ENCODE results near the gene CMTM3.
"Not testable (repeated sequence)": the region's sequence is repeated elsewhere in the genome, so short reads cannot be mapped to it uniquely, and the experiment has no call there.

The CMTM3 gene

GRCh38 chr16:66600477-66600876, 4.0 kb upstream of the CMTM3 start:
- Histone ChIP-seq H3K27ac (ENCODE audit: low read length) (no peak overlapping the region), H3K27me3 (ENCODE audit: low read depth, low read length) (no peaks in the 10 kb centered on the region), H3K4me3 (ENCODE audit: low read depth in 1 of 2, low read length in 2 of 2) (no peak overlapping the region), H3K9me3 (ENCODE audit: control insufficient read depth in 1 of 2, low read length in 2 of 2) (no peaks in the 10 kb centered on the region), H3K4me1 (ENCODE audit: control insufficient read depth in 1 of 2, insufficient read depth in 2 of 2, low read length in 2 of 2) (peaks cover 0 to 7% of the 10 kb centered on the region in 2 donors), H3K36me3 (ENCODE audit: control insufficient read depth in 1 of 2, insufficient read depth in 2 of 2, low read length in 2 of 2) (no peaks in the 10 kb centered on the region)

- Histone ChIP-seq H3K27ac (ENCODE audit: low read length) (no peak overlapping the region), H3K9me3 (ENCODE audit: control insufficient read depth in 1 of 2, low read length in 2 of 2) (no peaks in the 10 kb centered on the region), H3K4me1 (ENCODE audit: control insufficient read depth in 1 of 2, insufficient read depth in 2 of 2, low read length in 2 of 2) (peaks cover 0 to 12% of the 10 kb centered on the region in 2 donors), H3K4me3 (ENCODE audit: low read depth in 1 of 2, low read length in 2 of 2) (no peak overlapping the region), H3K36me3 (ENCODE audit: control insufficient read depth in 1 of 2, insufficient read depth in 2 of 2, low read length in 2 of 2) (no peaks in the 10 kb centered on the region), H3K27me3 (ENCODE audit: low read depth, low read length) (no peaks in the 10 kb centered on the region)
Observed at GRCh38 chr16:66601471-66601870, 3.0 kb upstream of the CMTM3 start.

GRCh38 chr16:66603537-66604375, 748 bp upstream of the CMTM3 start:
- no peak overlapping the region for H3K27ac ChIP-seq (ENCODE audit: low read length)
- peak overlapping the region; percentile 60 to 75 for H3K4me3 ChIP-seq (ENCODE audit: low read depth in 1 of 2, low read length in 2 of 2)
- H3K36me3 ChIP-seq (ENCODE audit: control insufficient read depth in 1 of 2, insufficient read depth in 2 of 2, low read length in 2 of 2): no peaks in the 10 kb centered on the region
- H3K4me1 ChIP-seq (ENCODE audit: control insufficient read depth in 1 of 2, insufficient read depth in 2 of 2, low read length in 2 of 2): peaks cover 0 to 23% of the 10 kb centered on the region in 2 donors
- no peaks in the 10 kb centered on the region for H3K27me3 ChIP-seq (ENCODE audit: low read depth, low read length)
- no peaks in the 10 kb centered on the region for H3K9me3 ChIP-seq (ENCODE audit: control insufficient read depth in 1 of 2, low read length in 2 of 2)

GRCh38 chr16:66605177-66605978, 874 bp downstream of the CMTM3 start:
- Histone ChIP-seq H3K4me1 (ENCODE audit: control insufficient read depth in 1 of 2, insufficient read depth in 2 of 2, low read length in 2 of 2) (peaks cover 0 to 23% of the 10 kb centered on the region in 2 donors), H3K27ac (ENCODE audit: low read length) (peak overlapping the region; percentile 23), H3K36me3 (ENCODE audit: control insufficient read depth in 1 of 2, insufficient read depth in 2 of 2, low read length in 2 of 2) (peaks cover 9 to 11% of the 10 kb centered on the region in 2 donors), H3K4me3 (ENCODE audit: low read depth in 1 of 2, low read length in 2 of 2) (peak overlapping the region; percentile 26 to 72), H3K27me3 (ENCODE audit: low read depth, low read length) (no peaks in the 10 kb centered on the region), H3K9me3 (ENCODE audit: control insufficient read depth in 1 of 2, low read length in 2 of 2) (no peaks in the 10 kb centered on the region)

GRCh38 chr16:66605979-66606751, 1.7 kb downstream of the CMTM3 start:
- Histone ChIP-seq H3K9me3 (ENCODE audit: control insufficient read depth in 1 of 2, low read length in 2 of 2) (no peaks in the 10 kb centered on the region), H3K4me3 (ENCODE audit: low read depth in 1 of 2, low read length in 2 of 2) (peak overlapping the region in 1 of 2 donors; percentile 72), H3K27me3 (ENCODE audit: low read depth, low read length) (no peaks in the 10 kb centered on the region), H3K36me3 (ENCODE audit: control insufficient read depth in 1 of 2, insufficient read depth in 2 of 2, low read length in 2 of 2) (peaks cover 12 to 16% of the 10 kb centered on the region in 2 donors), H3K27ac (ENCODE audit: low read length) (peak overlapping the region; percentile 23), H3K4me1 (ENCODE audit: control insufficient read depth in 1 of 2, insufficient read depth in 2 of 2, low read length in 2 of 2) (peaks cover 0 to 23% of the 10 kb centered on the region in 2 donors)

GRCh38 chr16:66608241-66609138, 4.0 kb downstream of the CMTM3 start:
- no peaks in the 10 kb centered on the region for H3K9me3 ChIP-seq (ENCODE audit: control insufficient read depth in 1 of 2, low read length in 2 of 2)
- no peak overlapping the region for H3K4me3 ChIP-seq (ENCODE audit: low read depth in 1 of 2, low read length in 2 of 2)
- no peaks in the 10 kb centered on the region for H3K27me3 ChIP-seq (ENCODE audit: low read depth, low read length)
- H3K27ac ChIP-seq (ENCODE audit: low read length): no peak overlapping the region
- peaks cover 21 to 35% of the 10 kb centered on the region in 2 donors for H3K36me3 ChIP-seq (ENCODE audit: control insufficient read depth in 1 of 2, insufficient read depth in 2 of 2, low read length in 2 of 2)
- peaks cover 0 to 22% of the 10 kb centered on the region in 2 donors for H3K4me1 ChIP-seq (ENCODE audit: control insufficient read depth in 1 of 2, insufficient read depth in 2 of 2, low read length in 2 of 2)

GRCh38 chr16:66609139-66609510, 4.6 kb downstream of the CMTM3 start:
- Histone ChIP-seq H3K27me3 (ENCODE audit: low read depth, low read length) (no peaks in the 10 kb centered on the region), H3K9me3 (ENCODE audit: control insufficient read depth in 1 of 2, low read length in 2 of 2) (no peaks in the 10 kb centered on the region), H3K27ac (ENCODE audit: low read length) (no peak overlapping the region), H3K4me1 (ENCODE audit: control insufficient read depth in 1 of 2, insufficient read depth in 2 of 2, low read length in 2 of 2) (peaks cover 0 to 17% of the 10 kb centered on the region in 2 donors), H3K36me3 (ENCODE audit: control insufficient read depth in 1 of 2, insufficient read depth in 2 of 2, low read length in 2 of 2) (peaks cover 25 to 35% of the 10 kb centered on the region in 2 donors), H3K4me3 (ENCODE audit: low read depth in 1 of 2, low read length in 2 of 2) (no peak overlapping the region)

- H3K9me3 ChIP-seq (ENCODE audit: control insufficient read depth in 1 of 2, low read length in 2 of 2): no peaks in the 10 kb centered on the region
- H3K36me3 ChIP-seq (ENCODE audit: control insufficient read depth in 1 of 2, insufficient read depth in 2 of 2, low read length in 2 of 2): peaks cover 30 to 35% of the 10 kb centered on the region in 2 donors
- no peaks in the 10 kb centered on the region for H3K27me3 ChIP-seq (ENCODE audit: low read depth, low read length)
- H3K27ac ChIP-seq (ENCODE audit: low read length): no peak overlapping the region
- H3K4me3 ChIP-seq (ENCODE audit: low read depth in 1 of 2, low read length in 2 of 2): no peak overlapping the region
- peaks cover 0 to 17% of the 10 kb centered on the region in 2 donors for H3K4me1 ChIP-seq (ENCODE audit: control insufficient read depth in 1 of 2, insufficient read depth in 2 of 2, low read length in 2 of 2)
Observed at GRCh38 chr16:66610111-66610820, 5.8 kb downstream of the CMTM3 start.

GRCh38 chr16:66611911-66612310, 7.4 kb downstream of the CMTM3 start:
- H3K27ac ChIP-seq (ENCODE audit: low read length); H3K9me3 ChIP-seq (ENCODE audit: control insufficient read depth in 1 of 2, low read length in 2 of 2); H3K4me3 ChIP-seq (ENCODE audit: low read depth in 1 of 2, low read length in 2 of 2); H3K27me3 ChIP-seq (ENCODE audit: low read depth, low read length): not testable (repeated sequence)
- Histone ChIP-seq H3K36me3 (ENCODE audit: control insufficient read depth in 1 of 2, insufficient read depth in 2 of 2, low read length in 2 of 2) (peaks cover 30 to 35% of the 10 kb centered on the region in 2 donors), H3K4me1 (ENCODE audit: control insufficient read depth in 1 of 2, insufficient read depth in 2 of 2, low read length in 2 of 2) (peaks cover 0 to 10% of the 10 kb centered on the region in 2 donors)

- peaks cover 0 to 10% of the 10 kb centered on the region in 2 donors for H3K4me1 ChIP-seq (ENCODE audit: control insufficient read depth in 1 of 2, insufficient read depth in 2 of 2, low read length in 2 of 2)
Observed at GRCh38 chr16:66612422-66612821, 7.9 kb downstream of the CMTM3 start.

More at GRCh38 chr16:66612422-66612821, 7.9 kb downstream of the CMTM3 start:
- no peaks in the 10 kb centered on the region for H3K27me3 ChIP-seq (ENCODE audit: low read depth, low read length)
- no peak overlapping the region for H3K4me3 ChIP-seq (ENCODE audit: low read depth in 1 of 2, low read length in 2 of 2)
- no peak overlapping the region for H3K27ac ChIP-seq (ENCODE audit: low read length)
- H3K9me3 ChIP-seq (ENCODE audit: control insufficient read depth in 1 of 2, low read length in 2 of 2): no peaks in the 10 kb centered on the region
- peaks cover 30 to 35% of the 10 kb centered on the region in 2 donors for H3K36me3 ChIP-seq (ENCODE audit: control insufficient read depth in 1 of 2, insufficient read depth in 2 of 2, low read length in 2 of 2)

Data from muscle layer of duodenum (tissue), 2 donors.